Measurements from ENCODE around the gene MME.

MME gene

GRCh38 chr3:155064920-155065319 lies 15.2 kb upstream of the MME start:
- H3K4me1 ChIP-seq (ENCODE audit: control insufficient read depth, insufficient read depth, low read length) = no peaks in the 10 kb centered on the region
- no peak overlapping the region for H3K9ac ChIP-seq (ENCODE audit: low read depth, low read length)
- no peak overlapping the region for H3K4me3 ChIP-seq (ENCODE audit: low read depth, low read length)
- H3K36me3 ChIP-seq (ENCODE audit: control insufficient read depth, insufficient read depth, low read length) = no peaks in the 10 kb centered on the region
- H3K9me3 ChIP-seq (ENCODE audit: control insufficient read depth, insufficient read depth, low read length) = no peaks in the 10 kb centered on the region
- H3K27me3 ChIP-seq (ENCODE audit: control insufficient read depth, insufficient read depth, low read length) = no peaks in the 10 kb centered on the region

DNA sequence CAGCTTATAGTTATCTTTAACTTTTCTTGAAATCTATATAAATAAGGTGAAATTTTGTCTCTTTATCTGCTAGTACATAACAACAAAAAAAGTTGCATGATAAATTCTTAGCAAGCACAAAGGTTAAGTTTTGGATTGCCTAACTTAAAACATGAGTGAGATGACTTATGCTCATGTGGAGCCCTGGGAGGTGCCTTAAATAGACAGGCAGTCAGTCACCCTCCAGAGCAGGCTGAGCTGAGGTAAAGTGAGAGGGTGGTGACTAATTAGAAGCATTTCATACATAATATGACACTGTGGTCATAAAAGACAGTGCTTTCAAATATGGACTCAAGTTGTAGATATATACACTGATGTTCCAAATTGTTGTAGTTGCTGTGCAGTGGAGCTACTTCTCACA lies 14.6 kb upstream of the MME start:
- H3K9ac ChIP-seq (ENCODE audit: low read depth, low read length) = no peak overlapping the region
- no peaks in the 10 kb centered on the region for H3K9me3 ChIP-seq (ENCODE audit: control insufficient read depth, insufficient read depth, low read length)
- H3K36me3 ChIP-seq (ENCODE audit: control insufficient read depth, insufficient read depth, low read length) = no peaks in the 10 kb centered on the region
- H3K4me1 ChIP-seq (ENCODE audit: control insufficient read depth, insufficient read depth, low read length) = no peaks in the 10 kb centered on the region
- H3K27me3 ChIP-seq (ENCODE audit: control insufficient read depth, insufficient read depth, low read length) = no peaks in the 10 kb centered on the region
- H3K4me3 ChIP-seq (ENCODE audit: low read depth, low read length) = no peak overlapping the region

DNA sequence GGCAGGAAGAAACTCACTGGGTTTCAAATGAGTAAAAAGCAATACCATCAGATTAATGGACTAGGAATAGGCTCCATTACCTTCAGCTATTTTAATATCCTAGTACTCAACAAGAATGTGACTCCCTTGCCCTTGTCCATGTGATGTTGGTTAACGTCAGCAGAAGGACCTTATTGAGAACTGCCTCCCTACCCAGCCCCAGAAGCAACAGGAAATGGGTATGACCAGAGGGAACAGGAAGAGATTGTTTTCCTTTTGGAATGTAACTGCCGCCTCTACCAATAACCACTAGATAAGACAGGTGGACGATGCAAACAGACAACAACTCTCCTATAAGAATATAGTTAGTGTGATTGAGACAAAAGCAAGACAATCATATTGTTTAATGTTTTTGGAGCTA lies 10.4 kb upstream of the MME start:
- Histone ChIP-seq H3K4me3 (ENCODE audit: low read depth, low read length) (no peak overlapping the region), H3K9ac (ENCODE audit: low read depth, low read length) (no peak overlapping the region), H3K36me3 (ENCODE audit: control insufficient read depth, insufficient read depth, low read length) (no peaks in the 10 kb centered on the region), H3K9me3 (ENCODE audit: control insufficient read depth, insufficient read depth, low read length) (no peaks in the 10 kb centered on the region), H3K27me3 (ENCODE audit: control insufficient read depth, insufficient read depth, low read length) (no peaks in the 10 kb centered on the region), H3K4me1 (ENCODE audit: control insufficient read depth, insufficient read depth, low read length) (no peaks in the 10 kb centered on the region)

DNA sequence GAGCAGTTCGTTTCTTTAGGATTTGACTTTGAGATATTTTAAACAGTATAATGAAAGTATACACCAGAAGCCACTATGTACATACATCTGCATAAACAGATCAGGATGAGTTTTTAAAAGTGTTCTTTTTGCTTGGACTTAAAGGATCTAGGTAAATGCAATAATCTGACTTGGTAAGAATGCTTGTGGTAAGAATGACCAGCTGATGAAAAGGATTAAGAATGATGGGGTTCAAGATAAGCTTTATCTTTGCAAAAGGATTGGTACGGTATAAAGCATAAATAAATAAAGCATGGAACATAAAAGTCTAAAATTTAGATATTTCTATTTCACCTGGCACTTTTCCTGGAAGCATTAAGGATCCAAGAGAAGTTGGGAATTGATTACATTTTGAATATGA lies 9.8 kb upstream of the MME start:
- no peaks in the 10 kb centered on the region for H3K27me3 ChIP-seq (ENCODE audit: control insufficient read depth, insufficient read depth, low read length)
- H3K4me1 ChIP-seq (ENCODE audit: control insufficient read depth, insufficient read depth, low read length) = no peaks in the 10 kb centered on the region
- no peak overlapping the region for H3K9ac ChIP-seq (ENCODE audit: low read depth, low read length)
- H3K36me3 ChIP-seq (ENCODE audit: control insufficient read depth, insufficient read depth, low read length) = no peaks in the 10 kb centered on the region
- H3K4me3 ChIP-seq (ENCODE audit: low read depth, low read length) = no peak overlapping the region
- H3K9me3 ChIP-seq (ENCODE audit: control insufficient read depth, insufficient read depth, low read length) = no peaks in the 10 kb centered on the region

DNA sequence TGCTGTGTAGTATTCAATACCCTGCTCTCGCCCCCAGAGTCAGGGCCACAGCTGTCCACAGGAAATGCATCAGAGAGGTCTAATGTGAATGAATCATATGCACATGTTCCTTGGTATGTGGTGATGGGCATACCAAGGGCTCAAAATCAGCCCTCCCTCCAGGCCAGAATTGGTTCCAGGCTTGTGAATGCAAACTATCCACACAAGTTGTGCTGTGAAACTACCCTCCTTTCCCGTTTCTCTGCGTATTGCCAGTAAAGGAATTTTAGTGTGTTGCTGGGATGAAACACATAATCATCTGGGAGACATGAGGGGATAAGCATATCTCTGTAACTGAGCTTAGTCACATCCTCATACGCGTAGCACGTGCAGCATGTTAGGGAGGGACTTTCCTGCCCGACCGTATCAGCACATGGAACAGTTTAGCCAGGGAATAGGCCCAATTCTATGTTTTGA lies 9.2 kb upstream of the MME start:
- Histone ChIP-seq H3K4me1 (ENCODE audit: control insufficient read depth, insufficient read depth, low read length) (no peaks in the 10 kb centered on the region), H3K36me3 (ENCODE audit: control insufficient read depth, insufficient read depth, low read length) (no peaks in the 10 kb centered on the region), H3K4me3 (ENCODE audit: low read depth, low read length) (no peak overlapping the region), H3K9me3 (ENCODE audit: control insufficient read depth, insufficient read depth, low read length) (no peaks in the 10 kb centered on the region), H3K27me3 (ENCODE audit: control insufficient read depth, insufficient read depth, low read length) (no peaks in the 10 kb centered on the region), H3K9ac (ENCODE audit: low read depth, low read length) (no peak overlapping the region)

DNA sequence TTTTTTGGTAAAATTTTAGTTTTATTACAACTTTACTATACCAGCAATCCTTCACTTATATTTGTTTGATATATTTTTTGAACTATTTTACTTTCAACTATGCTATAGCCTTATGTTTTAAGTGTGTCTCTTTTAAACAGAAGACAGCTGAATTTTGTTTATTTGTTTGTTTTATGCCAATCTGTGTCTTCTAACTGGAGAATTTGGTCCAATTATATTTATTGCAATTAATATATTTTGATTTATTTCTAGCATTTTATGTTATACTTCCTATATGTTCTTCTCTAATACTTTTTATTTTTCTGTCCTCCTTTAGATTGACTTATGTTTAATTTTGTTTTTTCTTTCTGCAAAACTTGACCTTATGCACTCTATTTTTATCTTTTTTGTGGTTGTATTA lies 4.9 kb upstream of the MME start:
- Histone ChIP-seq H3K9ac (ENCODE audit: low read depth, low read length) (no peak overlapping the region), H3K27me3 (ENCODE audit: control insufficient read depth, insufficient read depth, low read length) (peaks cover 8% of the 10 kb centered on the region), H3K4me3 (ENCODE audit: low read depth, low read length) (no peak overlapping the region), H3K4me1 (ENCODE audit: control insufficient read depth, insufficient read depth, low read length) (no peaks in the 10 kb centered on the region), H3K36me3 (ENCODE audit: control insufficient read depth, insufficient read depth, low read length) (no peaks in the 10 kb centered on the region), H3K9me3 (ENCODE audit: control insufficient read depth, insufficient read depth, low read length) (no peaks in the 10 kb centered on the region)

- Histone ChIP-seq H3K4me1 (ENCODE audit: control insufficient read depth, insufficient read depth, low read length) (peaks cover 4% of the 10 kb centered on the region), H3K36me3 (ENCODE audit: control insufficient read depth, insufficient read depth, low read length) (no peaks in the 10 kb centered on the region), H3K4me3 (ENCODE audit: low read depth, low read length) (no peak overlapping the region), H3K9ac (ENCODE audit: low read depth, low read length) (no peak overlapping the region), H3K27me3 (ENCODE audit: control insufficient read depth, insufficient read depth, low read length) (peaks cover 14% of the 10 kb centered on the region), H3K9me3 (ENCODE audit: control insufficient read depth, insufficient read depth, low read length) (no peaks in the 10 kb centered on the region)
These were observed 3.2 kb upstream of the MME start for GRCh38 chr3:155076888-155077287.

GRCh38 chr3:155078711-155079467 lies 1.2 kb upstream of the MME start:
- H3K4me3 ChIP-seq (ENCODE audit: low read depth, low read length) = peak overlapping the region; percentile 78
- H3K9ac ChIP-seq (ENCODE audit: low read depth, low read length) = peak overlapping the region; percentile 19
- no peaks in the 10 kb centered on the region for H3K9me3 ChIP-seq (ENCODE audit: control insufficient read depth, insufficient read depth, low read length)
- peaks cover 14% of the 10 kb centered on the region for H3K27me3 ChIP-seq (ENCODE audit: control insufficient read depth, insufficient read depth, low read length)
- H3K4me1 ChIP-seq (ENCODE audit: control insufficient read depth, insufficient read depth, low read length) = peaks cover 4% of the 10 kb centered on the region
- no peaks in the 10 kb centered on the region for H3K36me3 ChIP-seq (ENCODE audit: control insufficient read depth, insufficient read depth, low read length)

DNA sequence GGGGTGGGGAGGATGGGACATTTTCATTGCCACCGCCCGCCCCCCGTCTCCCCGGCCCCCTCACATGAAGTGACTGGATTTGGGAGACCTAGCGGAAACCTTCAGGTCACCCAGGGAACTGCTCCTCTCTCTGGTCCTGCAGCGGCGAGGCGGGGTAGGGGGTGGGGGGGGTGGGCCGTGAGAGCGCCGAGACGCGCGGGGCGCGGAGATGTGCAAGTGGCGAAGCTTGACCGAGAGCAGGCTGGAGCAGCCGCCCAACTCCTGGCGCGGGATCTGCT lies 712 bp upstream of the MME start:
- Histone ChIP-seq H3K9ac (ENCODE audit: low read depth, low read length) (no peak overlapping the region), H3K9me3 (ENCODE audit: control insufficient read depth, insufficient read depth, low read length) (no peaks in the 10 kb centered on the region), H3K36me3 (ENCODE audit: control insufficient read depth, insufficient read depth, low read length) (no peaks in the 10 kb centered on the region), H3K4me1 (ENCODE audit: control insufficient read depth, insufficient read depth, low read length) (peaks cover 4% of the 10 kb centered on the region), H3K4me3 (ENCODE audit: low read depth, low read length) (peak overlapping the region; percentile 78), H3K27me3 (ENCODE audit: control insufficient read depth, insufficient read depth, low read length) (peaks cover 14% of the 10 kb centered on the region)

DNA sequence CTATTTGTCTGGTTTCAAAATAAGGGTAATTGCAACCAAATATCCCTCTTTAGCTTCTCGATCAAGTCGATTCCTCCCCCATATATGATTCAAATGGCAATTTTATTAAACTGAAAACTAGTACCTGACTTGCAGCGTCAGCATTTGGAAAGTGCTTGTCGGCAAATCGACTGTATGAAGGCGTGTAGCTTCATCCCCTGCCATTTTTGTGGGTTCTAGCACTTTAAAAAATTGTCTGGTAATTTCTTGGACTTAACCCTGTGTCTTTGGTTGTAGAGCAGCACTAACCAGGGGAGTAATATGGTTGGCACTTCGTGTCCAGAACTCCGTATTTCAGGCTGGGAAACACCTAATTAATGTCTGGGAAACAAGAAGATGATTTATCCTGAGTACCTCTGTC lies 573 bp downstream of the MME start:
- peaks cover 4% of the 10 kb centered on the region for H3K4me1 ChIP-seq (ENCODE audit: control insufficient read depth, insufficient read depth, low read length)
- H3K9me3 ChIP-seq (ENCODE audit: control insufficient read depth, insufficient read depth, low read length) = no peaks in the 10 kb centered on the region
- no peak overlapping the region for H3K9ac ChIP-seq (ENCODE audit: low read depth, low read length)
- no peaks in the 10 kb centered on the region for H3K36me3 ChIP-seq (ENCODE audit: control insufficient read depth, insufficient read depth, low read length)
- H3K27me3 ChIP-seq (ENCODE audit: control insufficient read depth, insufficient read depth, low read length) = peaks cover 14% of the 10 kb centered on the region
- H3K4me3 ChIP-seq (ENCODE audit: low read depth, low read length) = peak overlapping the region; percentile 78

- Histone ChIP-seq H3K27me3 (ENCODE audit: control insufficient read depth, insufficient read depth, low read length) (peaks cover 9% of the 10 kb centered on the region), H3K9me3 (ENCODE audit: control insufficient read depth, insufficient read depth, low read length) (no peaks in the 10 kb centered on the region), H3K4me3 (ENCODE audit: low read depth, low read length) (no peak overlapping the region), H3K36me3 (ENCODE audit: control insufficient read depth, insufficient read depth, low read length) (no peaks in the 10 kb centered on the region), H3K9ac (ENCODE audit: low read depth, low read length) (no peak overlapping the region), H3K4me1 (ENCODE audit: control insufficient read depth, insufficient read depth, low read length) (peaks cover 4% of the 10 kb centered on the region)
These were observed 3.3 kb downstream of the MME start for GRCh38 chr3:155083313-155083905.

GRCh38 chr3:155084567-155084966 lies 4.4 kb downstream of the MME start:
- Histone ChIP-seq H3K4me1 (ENCODE audit: control insufficient read depth, insufficient read depth, low read length) (peaks cover 4% of the 10 kb centered on the region), H3K27me3 (ENCODE audit: control insufficient read depth, insufficient read depth, low read length) (peaks cover 6% of the 10 kb centered on the region), H3K36me3 (ENCODE audit: control insufficient read depth, insufficient read depth, low read length) (no peaks in the 10 kb centered on the region), H3K9me3 (ENCODE audit: control insufficient read depth, insufficient read depth, low read length) (no peaks in the 10 kb centered on the region), H3K4me3 (ENCODE audit: low read depth, low read length) (no peak overlapping the region), H3K9ac (ENCODE audit: low read depth, low read length) (no peak overlapping the region)

All from iPS-15b (cell line).